ENCODE data around the gene ACAD10. TPM values are rescaled to one million over a fixed set of nuclear protein-coding genes. Genes with fewer than 3 reads are reported as not detected.
"Not testable (repeated sequence)": the region's sequence is repeated elsewhere in the genome, so short reads cannot be mapped to it uniquely, and the experiment has no call there.

The ACAD10 gene
- total and polyA plus RNA-seq, 7 donors: 6.0 to 20.2 (median 10.9) TPM

DNA sequence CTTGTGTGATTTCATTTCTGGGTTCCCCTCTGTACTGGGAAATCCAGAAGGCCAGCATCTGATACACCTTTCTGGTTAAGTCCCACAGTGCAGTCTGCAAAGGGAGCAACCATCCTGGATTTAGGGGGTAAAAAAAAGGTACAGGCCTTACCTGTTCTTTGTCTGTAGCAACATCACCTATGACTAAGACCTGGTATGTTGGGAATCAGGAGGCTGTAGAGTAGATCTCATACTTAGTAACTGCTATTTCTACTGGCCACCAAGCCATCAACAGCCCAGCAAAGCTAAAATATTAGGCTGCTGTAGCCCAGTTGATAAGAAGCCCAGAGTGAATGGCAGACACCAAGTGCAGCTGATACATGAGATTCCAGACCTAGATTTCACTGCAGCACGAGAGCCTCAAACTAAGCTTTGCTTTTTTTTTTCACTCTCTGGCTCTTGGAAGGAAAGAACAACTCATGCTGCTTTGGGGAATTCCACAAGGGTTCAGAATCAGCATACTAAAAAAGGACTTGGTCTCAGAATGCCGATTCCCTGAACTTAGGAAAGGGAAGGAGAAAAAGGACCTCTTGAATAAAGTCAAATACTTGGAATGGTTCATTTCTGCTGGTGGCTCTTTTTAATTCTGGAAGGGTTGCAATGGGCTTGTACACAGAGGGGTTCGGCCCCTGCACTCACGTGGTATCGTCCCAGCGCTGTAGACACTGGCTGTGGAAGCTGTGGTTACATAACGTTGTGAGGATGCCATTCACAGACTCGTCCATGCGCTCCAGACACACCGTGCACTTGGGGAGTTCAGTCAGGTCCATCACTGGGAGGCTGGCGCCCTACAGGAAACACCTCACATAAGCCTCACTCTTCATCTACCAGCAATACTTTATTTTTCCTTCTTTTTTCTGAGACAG is 20.6 kb upstream of the ACAD10 start:
- ATAC-seq: peak in 2 of 4 donors; percentile 45 to 54
- no peak for DNase-seq
- Histone ChIP-seq H3K27ac (no peak overlapping the region), H3K36me3 (ENCODE audit: insufficient read depth in 1 of 2, low read depth in 1 of 2) (peaks cover 10 to 98% of the 10 kb centered on the region in 2 donors), H3K4me3 (no peak overlapping the region), H3K27me3 (ENCODE audit: insufficient read depth in 3 of 3, low read length in 2 of 3) (no peaks in the 10 kb centered on the region), H3K9me3 (no peaks in the 10 kb centered on the region), H3K4me1 (no peaks in the 10 kb centered on the region)
- intact Hi-C loops (cut with DNase I): no loop called here
- TF ChIP-seq, protein P1, sequence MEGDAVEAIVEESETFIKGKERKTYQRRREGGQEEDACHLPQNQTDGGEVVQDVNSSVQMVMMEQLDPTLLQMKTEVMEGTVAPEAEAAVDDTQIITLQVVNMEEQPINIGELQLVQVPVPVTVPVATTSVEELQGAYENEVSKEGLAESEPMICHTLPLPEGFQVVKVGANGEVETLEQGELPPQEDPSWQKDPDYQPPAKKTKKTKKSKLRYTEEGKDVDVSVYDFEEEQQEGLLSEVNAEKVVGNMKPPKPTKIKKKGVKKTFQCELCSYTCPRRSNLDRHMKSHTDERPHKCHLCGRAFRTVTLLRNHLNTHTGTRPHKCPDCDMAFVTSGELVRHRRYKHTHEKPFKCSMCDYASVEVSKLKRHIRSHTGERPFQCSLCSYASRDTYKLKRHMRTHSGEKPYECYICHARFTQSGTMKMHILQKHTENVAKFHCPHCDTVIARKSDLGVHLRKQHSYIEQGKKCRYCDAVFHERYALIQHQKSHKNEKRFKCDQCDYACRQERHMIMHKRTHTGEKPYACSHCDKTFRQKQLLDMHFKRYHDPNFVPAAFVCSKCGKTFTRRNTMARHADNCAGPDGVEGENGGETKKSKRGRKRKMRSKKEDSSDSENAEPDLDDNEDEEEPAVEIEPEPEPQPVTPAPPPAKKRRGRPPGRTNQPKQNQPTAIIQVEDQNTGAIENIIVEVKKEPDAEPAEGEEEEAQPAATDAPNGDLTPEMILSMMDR (IDR thresholded peaks at IDR 0.05): no peak
- WGBS, 3 donors: 60 to 76% (median 75%) methylated on average over 11 of the region's 11 CpGs

DNA sequence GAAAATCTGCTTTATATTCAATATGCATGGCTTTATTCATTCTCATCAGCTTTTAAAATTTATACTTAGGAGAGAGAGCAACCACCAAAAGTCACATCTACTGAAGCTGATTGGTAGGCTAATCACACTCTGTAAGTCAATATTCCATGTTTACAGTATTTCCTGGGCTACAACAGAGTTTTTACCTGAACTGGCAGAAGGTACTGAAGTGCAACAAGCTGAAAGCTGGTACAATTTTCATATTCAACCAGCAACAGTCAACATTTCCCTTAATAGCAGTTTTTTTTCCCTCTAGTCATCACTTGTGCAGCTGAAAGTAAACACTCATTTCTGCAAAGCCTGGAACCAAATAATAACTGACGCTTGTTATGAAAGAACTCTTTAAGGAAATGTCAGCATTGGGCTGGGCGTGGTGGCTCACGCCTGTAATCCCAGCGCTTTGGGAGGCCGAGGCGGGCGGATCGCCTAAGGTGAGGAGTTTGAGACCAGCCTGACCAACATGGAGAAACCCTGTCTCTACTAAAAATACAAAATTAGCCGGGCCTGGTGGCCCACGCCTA is 13.0 kb upstream of the ACAD10 start:
- ATAC-seq: no peak

DNA sequence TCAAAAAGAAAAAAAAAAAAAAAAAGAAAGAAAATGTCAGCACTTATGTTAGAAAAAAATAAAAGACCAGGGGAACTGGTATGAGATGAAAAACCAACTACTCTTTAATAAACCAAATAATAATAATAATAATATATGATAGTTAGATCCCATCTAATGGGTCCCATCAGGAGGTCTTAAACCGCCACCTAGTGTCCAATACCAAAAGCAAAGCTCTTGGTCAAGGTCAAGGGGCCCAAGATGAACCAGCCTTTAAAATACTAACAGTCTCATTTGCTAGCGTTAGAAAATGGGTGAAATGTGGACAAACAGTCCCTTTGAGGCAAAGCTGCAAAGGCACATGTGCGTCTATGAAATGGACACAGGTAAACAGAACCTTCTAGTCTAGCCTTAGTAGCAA is 12.3 kb upstream of the ACAD10 start:
- intact Hi-C loops (cut with DNase I): loop anchor here in 1 of 2 donors (10.0 kb wide), 1 partner anchor 279 kb away; no protein-coding TSS in a partner anchor
- no peak for ATAC-seq
- 87 to 89% (median 88%) methylated on average over 3 of the region's 3 CpGs for WGBS, 3 donors

More for the DNA sequence above, 13.0 kb upstream of the ACAD10 start:
- 91 to 94% (median 93%) methylated on average over 10 of the region's 10 CpGs for WGBS, 3 donors
- Histone ChIP-seq H3K27me3 (ENCODE audit: insufficient read depth in 3 of 3, low read length in 2 of 3) (no peaks in the 10 kb centered on the region), H3K4me3 (no peak overlapping the region), H3K36me3 (ENCODE audit: insufficient read depth in 1 of 2, low read depth in 1 of 2) (peaks cover 12 to 99% of the 10 kb centered on the region in 2 donors), H3K4me1 (no peaks in the 10 kb centered on the region), H3K9me3 (no peaks in the 10 kb centered on the region), H3K27ac (no peak overlapping the region)
- DNase-seq: no peak
- intact Hi-C loops (cut with DNase I): loop anchor here in 1 of 2 donors (10.0 kb wide), 1 partner anchor 278 kb away; no protein-coding TSS in a partner anchor
- TF ChIP-seq, protein P1 (IDR thresholded peaks at IDR 0.05): no peak

DNA sequence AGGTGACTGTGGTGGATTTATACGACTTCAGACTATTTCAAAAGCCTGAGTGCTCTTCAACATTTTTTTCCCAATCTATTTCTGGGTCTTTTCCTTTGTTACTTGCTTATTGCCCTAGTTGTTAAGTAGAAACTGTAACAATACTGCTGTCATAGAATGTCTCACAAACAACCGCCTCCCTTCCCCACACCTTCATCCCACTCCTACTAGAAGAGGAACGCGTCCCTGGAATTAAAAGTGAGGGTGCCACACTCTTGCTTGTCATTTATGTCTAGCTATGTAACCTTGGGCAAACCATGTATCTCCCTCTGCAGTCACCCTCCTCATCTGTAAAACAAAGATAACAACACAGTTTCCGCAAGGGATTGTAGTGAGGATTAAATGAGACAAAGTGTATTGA is 8.7 kb upstream of the ACAD10 start:
- intact Hi-C loops (cut with DNase I): loop anchor here in 1 of 2 donors (10.0 kb wide), 1 partner anchor 282 kb away; no protein-coding TSS in a partner anchor
- 91 to 95% (median 95%) methylated on average over 5 of the region's 5 CpGs for WGBS, 3 donors

More for the DNA sequence above, 12.3 kb upstream of the ACAD10 start:
- H3K4me1 ChIP-seq: no peaks in the 10 kb centered on the region
- TF ChIP-seq, protein P1 (IDR thresholded peaks at IDR 0.05): peak; percentile 38
- H3K27me3 ChIP-seq (ENCODE audit: insufficient read depth in 3 of 3, low read length in 2 of 3): no peaks in the 10 kb centered on the region
- no peak overlapping the region for H3K4me3 ChIP-seq
- no peak for DNase-seq
- H3K36me3 ChIP-seq (ENCODE audit: insufficient read depth in 1 of 2, low read depth in 1 of 2): peaks cover 12 to 100% of the 10 kb centered on the region in 2 donors
- no peaks in the 10 kb centered on the region for H3K9me3 ChIP-seq
- no peak overlapping the region for H3K27ac ChIP-seq

DNA sequence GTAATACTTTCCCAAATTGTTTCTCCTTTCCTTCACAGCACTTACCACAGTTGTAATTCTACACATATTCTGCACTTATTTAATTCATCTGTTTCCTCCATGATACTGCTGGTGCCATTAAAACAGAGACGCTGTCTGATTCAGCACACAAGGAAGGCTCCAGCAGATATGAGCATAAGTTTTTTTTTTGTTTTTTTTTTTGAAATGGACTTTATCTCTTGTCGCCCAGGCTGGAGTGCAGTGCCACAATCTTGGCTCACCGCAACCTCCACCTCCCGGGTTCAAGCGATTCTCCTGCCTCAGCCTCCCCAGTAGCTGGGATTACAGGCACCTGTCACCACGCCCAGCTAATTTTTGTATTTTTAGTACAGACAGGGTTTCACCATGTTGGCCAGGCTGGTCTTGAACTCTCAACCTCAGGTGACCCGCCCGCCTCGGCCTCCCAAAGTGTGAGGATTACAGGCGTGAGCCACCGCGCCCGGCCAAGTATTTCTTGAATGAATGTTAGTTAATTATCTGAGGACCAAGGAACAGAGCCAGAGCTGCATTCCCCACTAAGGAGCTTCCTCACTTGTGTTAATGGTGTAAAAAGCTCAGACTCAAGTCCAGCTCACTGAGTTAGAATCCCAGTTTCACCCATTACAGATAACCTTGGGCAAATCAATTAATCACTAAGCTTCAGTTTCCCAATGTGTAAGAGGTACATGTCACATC is 1.2 kb upstream of the ACAD10 start:
- ATAC-seq; H3K9me3 ChIP-seq; DNase-seq; H3K27me3 ChIP-seq (ENCODE audit: insufficient read depth in 3 of 3, low read length in 2 of 3); H3K27ac ChIP-seq; intact Hi-C loops (cut with DNase I): not testable (repeated sequence)
- WGBS, 3 donors: 72 to 84% (median 77%) methylated on average over 13 of the region's 13 CpGs
- Histone ChIP-seq H3K4me3 (peak overlapping the region; percentile 89), H3K4me1 (peaks cover 15% of the 10 kb centered on the region), H3K36me3 (ENCODE audit: insufficient read depth in 1 of 2, low read depth in 1 of 2) (peaks cover 0 to 39% of the 10 kb centered on the region in 2 donors)

More for the DNA sequence above, 8.7 kb upstream of the ACAD10 start:
- DNase-seq (no peak), ATAC-seq (no peak)
- Histone ChIP-seq H3K27ac (no peak overlapping the region), H3K27me3 (ENCODE audit: insufficient read depth in 3 of 3, low read length in 2 of 3) (no peaks in the 10 kb centered on the region), H3K36me3 (ENCODE audit: insufficient read depth in 1 of 2, low read depth in 1 of 2) (peaks cover 8 to 100% of the 10 kb centered on the region in 2 donors), H3K9me3 (no peaks in the 10 kb centered on the region), H3K4me1 (no peaks in the 10 kb centered on the region), H3K4me3 (no peak overlapping the region)
- TF ChIP-seq, protein P1 (IDR thresholded peaks at IDR 0.05): no peak

Measured in psoas muscle (tissue), 8 donors.